ENCODE results near the gene PCYT2.

PCYT2 gene

DNA sequence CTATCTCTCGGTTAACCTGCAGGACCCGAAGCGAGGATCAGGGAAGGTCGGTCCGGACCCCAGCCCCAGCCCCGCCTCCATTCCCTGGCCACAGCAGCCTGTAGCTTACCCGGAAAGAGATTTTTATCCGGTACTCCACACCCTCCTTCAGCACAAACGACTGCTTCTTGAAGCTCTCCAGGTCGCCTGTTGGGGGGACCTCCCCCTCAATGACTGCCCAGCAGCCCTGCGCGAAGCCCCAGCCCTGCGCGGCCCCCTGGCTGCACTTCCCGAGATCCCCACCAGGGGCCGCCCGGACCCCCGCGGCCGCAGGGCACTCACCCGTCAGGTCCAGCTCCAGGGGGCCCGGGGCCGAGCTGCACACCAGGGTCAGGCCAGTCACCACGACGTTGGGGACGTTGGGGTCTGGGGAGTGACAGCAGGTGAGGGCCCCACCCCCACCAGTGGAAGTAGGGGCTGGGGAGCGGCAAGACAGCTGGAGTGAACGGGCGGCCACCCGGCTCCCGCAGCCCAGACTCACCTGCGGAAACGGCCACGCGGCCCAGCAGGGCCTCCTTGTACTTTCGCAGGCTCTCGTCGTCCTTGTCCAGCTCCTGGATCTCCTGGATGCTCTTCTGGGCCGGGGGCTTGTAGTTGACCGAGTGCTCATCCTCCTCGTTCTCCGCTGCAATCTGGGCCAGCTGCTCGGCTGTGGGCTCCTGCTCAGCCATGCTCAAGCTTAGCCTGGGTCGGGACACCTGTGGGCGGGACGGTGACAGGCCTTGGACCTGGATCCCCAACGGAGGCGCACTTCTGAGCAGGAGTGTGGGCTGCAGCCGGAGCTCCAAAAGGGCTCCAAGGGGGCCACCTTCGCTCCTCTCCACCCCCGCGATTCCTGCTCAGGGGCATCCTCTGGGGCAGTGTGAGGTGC, 41.7 kb downstream of the PCYT2 start:
- peak; percentile 70 for DNase-seq

GRCh38 chr17:81868674-81869220, 42.5 kb downstream of the PCYT2 start:
- peak; percentile 67 for DNase-seq

GRCh38 chr17:81867991-81868673, 43.1 kb downstream of the PCYT2 start:
- DNase-seq: no peak

DNA sequence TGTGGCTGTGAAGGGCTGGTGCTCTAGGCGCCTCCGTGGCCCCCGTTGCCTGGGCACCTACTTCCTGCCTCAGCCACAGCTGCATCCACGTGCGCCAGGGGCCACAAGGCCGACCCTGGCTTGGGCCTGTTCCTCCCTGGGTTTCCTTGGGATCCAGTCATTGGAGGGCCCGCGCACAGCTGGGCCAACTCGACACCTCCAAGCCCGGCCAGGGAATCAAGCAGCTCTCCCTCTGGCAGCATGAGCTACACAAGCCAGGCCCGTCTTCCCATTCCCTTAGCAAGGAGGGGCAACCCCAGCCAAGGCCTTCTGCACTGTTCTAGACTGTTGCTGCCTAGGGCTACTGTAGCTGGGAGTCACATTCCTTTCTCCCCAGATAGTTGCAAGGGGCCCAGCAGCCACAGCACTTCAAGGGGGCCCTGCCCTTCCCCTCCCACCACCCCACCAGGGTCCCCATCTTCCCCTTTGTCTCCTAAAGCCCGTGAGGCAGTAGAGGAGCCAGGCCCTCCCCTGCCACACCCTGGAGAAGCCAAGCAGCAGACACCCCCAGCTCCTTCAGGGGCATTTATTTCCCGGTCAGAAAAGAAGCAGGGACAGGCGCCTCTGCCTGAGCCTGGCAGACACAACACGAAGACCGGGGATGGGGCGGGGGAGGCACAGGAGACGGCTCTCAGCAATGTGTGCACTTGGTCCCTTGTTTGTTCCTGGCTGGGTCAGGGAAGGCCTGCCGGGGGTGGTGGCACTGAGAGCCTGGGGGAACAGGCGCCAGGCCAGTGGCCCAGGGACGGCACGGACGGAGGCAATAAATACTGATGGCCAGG, 43.8 kb downstream of the PCYT2 start:
- no peak for DNase-seq

DNA sequence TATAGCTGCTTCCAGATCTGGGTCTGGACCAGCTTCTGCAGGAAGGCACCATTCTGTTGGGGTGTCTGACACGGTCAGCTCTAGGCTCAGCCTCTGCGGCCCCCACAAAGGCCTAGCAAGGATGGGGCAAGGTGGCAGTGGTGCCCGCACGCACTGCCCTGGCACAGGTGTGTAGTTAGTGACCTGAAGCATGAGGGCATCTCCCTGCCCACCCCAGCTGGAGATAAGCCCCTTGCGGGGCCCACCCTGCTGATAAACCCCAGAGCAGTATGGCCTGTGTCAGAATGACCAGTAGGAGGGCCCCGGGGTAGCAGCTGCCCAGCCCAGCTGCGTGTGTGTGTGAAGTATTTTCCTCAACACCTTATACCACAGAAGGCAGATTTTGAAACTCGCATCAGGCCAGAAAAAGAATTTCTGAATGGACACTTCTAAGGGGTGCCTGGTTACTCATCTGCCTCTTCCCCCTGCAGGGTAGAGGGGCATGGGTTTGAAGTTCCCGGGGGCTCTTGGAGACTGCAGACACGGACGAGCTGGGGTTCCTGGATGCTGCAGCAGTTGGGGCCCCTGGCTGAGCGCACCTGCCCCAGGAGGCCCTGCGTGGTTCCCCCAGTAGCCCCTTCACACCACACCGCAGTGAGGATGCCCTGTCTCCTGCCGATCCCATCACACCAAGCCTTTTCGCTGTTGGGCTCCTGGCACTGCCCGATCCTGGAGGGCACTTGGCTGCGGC, 44.6 kb downstream of the PCYT2 start:
- no peak for DNase-seq

DNA sequence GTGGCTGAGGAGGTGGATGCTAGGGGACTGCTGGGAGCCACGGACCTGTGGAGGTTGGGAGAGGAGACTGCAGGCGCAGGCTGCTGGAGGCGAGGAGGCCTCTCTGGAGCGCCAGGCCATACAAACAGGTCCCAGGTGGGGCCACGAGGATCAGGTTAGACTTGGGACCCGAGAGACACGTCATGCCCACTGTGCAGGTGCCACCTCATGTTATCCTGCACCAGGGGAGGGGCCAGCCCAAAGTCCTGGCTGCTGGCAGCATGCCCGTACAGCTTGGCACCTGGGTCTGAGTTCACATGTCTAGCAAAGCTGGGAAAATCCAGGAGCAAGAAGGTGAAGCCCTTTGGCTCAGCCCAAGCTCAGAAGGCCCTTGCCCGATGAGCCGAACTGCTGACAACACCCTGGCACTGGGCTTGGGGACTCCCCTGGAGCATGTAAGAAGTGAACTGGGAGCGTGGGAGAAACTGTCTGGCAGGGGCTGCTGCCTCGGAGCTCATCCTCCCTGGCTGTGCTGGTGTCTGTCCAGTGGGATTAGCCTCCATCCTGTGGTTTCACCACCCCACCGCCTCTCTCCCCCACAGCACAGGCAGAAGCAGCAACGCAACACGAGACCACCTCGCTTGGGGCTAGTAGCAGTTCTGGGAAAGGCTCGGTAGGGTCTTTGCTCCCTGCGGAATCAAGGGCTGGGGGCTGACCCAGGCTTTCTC, 45.3 kb downstream of the PCYT2 start:
- DNase-seq: no peak

DNA sequence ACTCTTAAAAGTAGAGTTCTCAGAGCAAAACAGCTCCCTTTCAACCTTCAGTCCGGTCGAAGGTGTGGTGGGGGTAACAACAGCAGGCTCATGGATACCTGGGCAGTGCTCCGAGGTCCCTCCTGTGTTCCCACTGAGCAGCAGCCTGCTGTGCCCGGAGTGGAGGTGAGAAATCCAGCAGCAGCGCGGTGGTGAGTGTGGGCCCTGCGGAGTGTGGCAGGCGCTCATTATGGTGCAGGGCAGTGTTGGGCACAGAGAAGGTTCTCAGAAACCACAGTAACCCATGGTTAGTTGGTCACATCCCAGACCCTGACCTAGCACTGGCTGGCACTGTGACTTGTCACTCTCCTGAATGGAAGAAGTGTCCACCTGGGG, 45.9 kb downstream of the PCYT2 start:
- DNase-seq: no peak

GRCh38 chr17:81863833-81864768, 47.1 kb downstream of the PCYT2 start:
- no peak for DNase-seq

DNA sequence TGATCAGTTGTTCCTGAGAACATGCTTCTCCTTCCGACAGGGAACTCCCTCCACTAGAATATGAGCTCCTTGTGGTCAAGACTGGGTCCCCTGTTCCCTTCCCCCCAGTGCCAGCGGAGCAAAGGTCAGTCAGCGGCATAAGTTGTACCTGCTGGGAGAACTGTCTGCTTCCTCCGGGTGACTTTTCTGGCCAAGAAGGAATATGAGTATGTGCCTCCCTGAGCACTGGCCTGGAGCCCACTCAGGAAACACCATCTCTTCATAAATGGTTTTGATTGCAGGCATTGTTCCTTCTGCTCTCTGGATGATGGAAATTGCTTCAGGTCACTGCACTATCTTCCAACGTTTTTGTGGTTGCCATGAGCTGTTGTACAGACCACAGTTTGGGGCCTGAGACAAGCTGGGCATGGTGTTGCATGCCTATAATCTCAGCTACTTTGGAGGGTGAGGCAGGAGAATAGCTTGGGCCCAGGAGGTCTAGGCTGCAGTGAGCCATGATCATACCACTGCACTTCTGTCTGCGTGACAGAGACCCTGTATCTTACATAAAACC, 48.0 kb downstream of the PCYT2 start:
- DNase-seq: no peak

DNA sequence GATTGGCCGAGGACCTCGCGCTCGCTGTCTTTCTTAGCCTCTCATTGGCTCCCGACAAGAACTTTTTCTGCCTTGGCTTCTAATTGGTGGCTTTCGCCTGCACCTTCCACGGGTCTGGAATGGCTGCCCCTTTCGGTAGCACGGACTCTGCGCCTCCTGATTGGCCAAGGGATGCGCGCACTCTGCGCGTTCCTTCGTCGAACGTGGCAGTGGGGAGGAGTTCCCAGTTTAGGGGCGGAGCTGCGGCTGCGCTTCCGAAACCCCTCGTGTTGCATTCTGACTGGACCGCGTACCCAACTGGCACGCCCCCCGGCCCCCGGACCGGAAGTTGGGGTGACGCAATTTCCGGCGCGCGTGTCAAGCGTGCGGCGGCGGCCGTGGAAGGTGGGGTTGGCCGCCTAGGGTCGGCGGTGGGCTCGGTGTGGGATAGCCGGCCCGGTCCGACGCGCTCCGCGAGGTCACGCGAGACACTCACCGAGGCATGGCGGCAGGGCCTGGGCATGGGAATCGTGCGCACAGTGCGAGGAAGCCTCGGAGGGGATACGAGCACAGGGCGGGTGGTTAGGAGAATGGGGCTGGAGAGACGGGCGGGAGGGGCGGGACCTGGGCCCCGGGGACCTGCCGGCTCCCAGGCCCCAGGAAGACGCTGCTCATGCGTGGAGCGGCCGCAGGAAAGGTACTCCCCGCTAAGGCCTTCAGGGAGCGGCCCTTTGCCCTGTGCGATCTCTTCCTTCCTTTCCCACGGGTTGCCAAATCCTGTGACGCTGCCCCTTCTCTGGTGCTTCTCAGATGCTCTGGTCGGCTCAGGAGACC, 50.2 kb downstream of the PCYT2 start:
- DNase-seq: peak; percentile 100

DNA sequence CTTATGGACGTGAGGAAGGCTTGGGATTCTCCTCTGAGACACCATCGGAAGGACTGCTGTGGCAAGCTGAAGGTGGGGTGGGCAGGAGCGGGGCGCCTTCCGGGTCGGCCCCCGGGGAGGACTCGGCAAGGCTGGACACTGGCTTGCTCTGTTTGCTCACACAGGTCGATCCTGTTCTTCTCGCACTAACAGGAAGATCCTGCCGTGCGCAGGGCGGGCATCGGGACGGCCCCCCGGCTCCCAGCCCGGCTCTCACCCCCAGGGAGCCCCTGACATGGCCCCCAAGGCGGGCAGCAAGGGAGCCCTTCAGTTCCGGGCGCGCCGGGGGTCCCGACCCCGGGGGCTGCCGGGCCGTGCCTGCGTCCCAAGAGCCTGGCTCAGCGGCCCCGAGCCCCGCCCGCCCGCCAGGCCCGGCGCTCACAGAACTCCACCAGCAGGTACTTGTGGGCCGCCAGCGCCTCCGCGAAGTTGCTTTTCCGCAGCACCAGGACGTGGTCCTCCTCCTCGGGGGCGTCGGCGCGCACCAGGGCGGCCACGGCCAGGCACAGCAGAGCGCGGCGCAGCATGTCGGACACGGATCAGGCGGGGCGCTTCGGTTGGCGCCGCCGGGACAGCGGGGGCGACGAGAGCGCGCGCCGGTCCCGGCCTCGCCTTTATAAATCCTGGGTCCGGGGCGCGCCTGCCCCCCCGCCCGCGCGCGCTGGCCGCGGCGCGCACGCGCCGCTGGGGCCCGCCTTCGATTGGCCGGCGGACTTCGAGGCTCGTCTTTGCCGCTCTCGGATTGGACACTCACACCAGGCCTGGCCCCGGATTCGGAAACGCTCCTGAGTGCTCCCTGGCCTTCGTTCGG, 51.1 kb downstream of the PCYT2 start, which contains the start of gene P4HB:
Gene P4HB, minus strand, starts transcription at position 630 of the 850 bp plus-strand sequence. Its CDS starts 64 bp downstream, at position 566.
- DNase-seq: no peak

DNA sequence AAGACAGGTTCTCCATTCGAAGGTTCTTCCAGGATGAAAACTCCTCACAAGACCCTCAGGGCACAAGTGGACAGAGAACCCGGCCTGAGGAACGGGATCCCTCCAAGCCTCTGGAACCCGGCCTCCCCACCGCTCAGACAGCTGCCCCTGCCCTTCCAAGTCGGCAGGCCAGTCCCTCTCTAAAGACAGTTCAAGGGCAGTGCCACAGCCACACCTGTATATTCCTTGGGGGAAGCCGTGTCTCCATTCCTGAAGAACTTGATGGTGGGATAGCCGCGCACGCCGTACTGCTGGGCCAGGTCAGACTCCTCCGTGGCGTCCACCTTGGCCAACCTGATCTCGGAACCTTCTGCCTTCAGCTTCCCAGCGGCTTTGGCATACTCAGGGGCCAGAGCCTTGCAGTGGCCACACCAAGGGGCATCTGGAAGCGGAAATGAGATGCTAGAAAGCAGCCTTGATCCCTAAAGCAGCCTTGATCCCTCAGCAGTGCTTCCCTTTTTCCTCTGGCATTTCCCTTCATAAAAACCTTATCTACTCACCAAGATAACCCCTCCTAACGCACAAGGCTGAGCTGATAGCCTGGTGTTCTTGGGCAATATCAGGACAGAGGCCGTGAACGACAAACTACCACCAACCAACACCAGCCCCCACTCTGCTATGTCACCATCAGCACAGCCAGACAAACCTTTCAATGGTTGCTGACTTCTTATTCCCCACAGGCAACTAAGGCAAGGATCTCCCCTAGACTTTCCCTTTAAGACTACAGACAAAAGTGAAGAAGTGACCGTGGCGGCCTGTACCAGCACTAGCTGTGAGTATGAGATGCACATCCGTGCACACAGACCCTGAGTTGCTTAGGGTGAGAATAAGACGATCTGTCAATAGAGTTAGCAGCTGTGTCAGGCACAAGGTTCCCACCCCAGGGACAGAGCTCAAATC, 52.0 kb downstream of the PCYT2 start:
- no peak for DNase-seq

GRCh38 chr17:81858170-81858966, 52.8 kb downstream of the PCYT2 start:
- no peak for DNase-seq

- DNase-seq: no peak
Measured at GRCh38 chr17:81854974-81855774, 56.0 kb downstream of the PCYT2 start.

DNA sequence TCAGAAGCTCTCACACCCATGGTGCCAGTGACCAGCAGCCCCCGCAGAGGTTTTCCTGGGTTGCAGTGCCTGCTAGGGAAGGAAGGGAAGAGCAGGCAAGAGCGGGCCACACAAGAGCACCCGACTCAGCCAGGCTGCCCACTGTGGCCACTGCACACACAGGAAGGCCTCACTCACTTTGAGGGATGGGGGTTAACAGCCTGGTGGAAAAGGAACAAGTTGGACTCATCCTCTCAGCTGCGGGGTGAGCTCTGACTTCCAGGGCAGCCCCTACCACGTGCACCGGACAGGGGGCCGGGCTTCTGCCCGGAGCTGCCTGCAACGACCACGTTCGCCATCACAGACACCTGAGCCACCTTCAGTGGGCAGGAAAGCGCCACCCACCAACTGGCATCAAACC, 59.0 kb downstream of the PCYT2 start:
- DNase-seq: no peak
